GM18907 (cell line): ENCODE data around the gene OXGR1.
A peak's percentile ranks its signal among the peaks of the same experiment; 100 is the strongest.
"Not testable (repeated sequence)": the region's sequence is repeated elsewhere in the genome, so short reads cannot be mapped to it uniquely, and the experiment has no call there.

Source experiments
- ATAC-seq: cut with Tn5 transposase; IDR thresholded peaks from one replicate; pipeline ENCODE4 v1.9.1; 2021; ENCODE audit warnings: mild to moderate bottlenecking, moderate library complexity; ENCODE audit not compliant: unreplicated experiment

Gene OXGR1

DNA sequence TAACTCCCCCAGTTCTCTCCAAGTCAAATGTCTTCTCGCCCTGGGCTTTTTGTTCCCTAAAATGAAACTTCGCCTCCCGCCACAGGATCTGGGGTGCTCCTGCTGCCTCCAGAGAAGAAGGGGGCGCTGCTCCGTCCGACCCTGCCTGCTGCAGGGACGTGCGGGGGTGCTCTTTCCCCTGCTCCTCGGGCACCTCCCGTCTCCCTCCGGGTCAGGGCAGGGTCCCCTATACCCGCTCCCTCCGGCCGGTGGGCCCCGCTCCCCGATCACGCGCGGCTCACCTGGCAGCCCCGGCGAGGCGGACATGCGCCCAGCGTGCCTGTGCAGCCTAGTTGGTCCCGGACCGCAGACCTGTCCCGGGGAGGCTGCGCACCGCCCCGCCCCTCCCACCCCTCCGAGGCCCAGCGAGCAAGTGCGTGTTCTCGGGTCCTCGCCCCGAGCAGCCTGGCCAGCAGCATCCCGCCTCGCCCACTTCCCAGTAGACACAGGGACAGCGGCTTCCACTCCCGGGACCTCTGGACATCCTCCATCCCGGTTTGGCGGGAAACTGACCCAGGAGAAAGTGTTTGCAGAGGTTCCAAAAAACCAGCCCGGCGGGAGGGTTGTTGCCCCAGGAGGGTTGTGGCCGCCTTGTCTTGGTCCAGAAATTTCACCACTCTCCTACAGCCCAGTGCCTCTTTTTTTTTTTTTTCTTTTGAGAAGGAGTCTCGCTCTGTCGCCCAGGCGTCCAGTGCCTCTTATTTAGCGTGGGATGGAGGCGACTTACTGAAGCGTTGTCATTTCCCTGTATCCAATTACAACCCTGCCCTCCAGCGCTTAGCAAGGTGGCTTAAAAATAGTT lies at the start of gene OXGR1:
Gene OXGR1 (minus strand): TSS at position 460 of the 841 bp plus-strand sequence. CDS start 6,717 bp downstream, outside the sequence.
- no peak for ATAC-seq

DNA sequence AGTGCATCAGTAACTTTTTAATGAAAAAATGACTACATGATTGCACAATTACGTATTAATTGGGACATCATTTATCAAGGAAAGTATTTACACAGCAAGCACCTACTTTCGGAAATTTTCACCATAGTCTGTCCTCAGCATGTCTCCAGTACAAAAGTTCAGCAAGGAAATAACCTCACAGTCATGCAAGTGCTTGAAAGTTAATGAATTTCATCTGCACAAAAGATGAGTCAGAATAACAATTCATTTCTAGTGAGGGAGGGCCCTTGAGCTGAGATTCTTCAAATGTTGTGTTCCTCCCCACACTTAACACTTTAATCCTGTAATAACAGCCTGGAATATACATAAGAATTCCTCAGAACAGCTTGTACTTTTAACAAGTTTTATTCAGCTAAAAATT lies 49.0 kb upstream of the OXGR1 start:
- no peak for ATAC-seq

DNA sequence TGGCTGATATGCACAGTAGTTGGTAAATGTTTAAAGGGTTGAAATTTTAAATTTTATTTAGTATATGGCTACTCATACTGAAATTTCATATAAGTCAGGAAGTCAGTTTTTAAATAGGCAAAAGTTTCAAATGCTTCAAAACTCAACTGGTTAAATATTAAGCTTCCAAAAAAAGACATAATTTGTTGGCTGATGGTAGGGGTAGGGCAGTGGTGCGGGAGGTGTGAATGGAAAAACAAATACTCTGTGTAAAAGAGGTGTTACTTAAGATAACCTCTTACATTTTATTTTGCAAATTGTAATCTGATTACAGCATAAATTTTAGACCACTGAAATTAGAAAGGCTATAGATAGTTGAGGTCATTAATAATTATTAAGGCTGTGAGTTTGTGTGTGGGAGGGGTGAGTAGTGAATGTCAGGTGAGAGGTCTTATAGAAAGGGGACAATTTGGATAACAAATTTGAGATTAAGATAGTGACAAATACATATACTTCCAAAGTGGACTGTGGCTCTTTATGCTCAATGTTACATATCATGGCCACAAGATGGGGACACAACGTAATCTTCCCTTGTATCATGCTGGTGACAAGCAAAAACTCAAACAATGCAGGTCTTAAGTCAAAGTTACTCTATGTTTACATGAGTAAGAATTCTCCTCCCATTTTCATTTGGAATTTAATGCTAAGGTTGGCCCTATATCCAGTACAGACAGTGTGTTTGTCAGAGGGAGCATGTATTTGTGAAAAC lies 36.6 kb upstream of the OXGR1 start:
- no peak for ATAC-seq

DNA sequence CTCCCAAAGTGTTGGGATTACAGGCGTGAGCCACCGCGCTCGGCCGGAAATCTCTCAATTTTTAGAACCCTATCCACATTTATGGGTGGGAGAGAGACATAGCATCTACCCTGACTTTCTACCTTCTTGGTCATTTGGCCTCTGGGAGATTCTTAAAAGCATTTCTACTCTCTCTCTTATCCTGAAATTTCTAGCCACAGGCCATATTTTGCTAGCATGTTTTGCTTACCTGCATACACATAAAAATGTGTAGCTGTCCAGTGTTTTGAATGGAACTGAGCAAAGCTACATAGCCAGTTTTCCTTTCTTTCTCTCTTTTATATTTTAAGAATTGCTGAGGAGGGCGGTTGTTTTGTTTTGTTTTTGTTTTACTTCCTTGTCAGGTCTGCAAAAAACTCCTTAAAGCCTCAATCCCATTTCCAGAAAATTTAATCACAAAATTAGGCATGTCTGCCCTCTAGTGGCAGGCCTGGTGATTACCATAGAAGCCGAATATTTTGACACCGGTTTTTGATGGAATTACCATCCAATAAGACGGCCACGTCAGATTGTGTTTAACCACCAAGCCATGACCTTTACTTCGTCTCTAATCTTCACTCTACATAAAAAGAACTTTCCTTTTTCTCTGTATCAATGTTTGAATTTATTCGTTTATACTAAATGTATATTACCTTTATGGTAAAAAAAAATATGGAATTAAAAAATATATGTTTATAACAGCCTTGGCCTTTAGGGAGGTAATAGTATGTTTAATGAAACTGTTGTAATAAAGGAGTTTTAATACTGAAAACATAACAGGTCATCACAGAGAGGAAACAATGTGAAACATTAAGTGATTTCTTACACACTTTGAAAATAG lies 34.4 kb upstream of the OXGR1 start:
- no peak for ATAC-seq

DNA sequence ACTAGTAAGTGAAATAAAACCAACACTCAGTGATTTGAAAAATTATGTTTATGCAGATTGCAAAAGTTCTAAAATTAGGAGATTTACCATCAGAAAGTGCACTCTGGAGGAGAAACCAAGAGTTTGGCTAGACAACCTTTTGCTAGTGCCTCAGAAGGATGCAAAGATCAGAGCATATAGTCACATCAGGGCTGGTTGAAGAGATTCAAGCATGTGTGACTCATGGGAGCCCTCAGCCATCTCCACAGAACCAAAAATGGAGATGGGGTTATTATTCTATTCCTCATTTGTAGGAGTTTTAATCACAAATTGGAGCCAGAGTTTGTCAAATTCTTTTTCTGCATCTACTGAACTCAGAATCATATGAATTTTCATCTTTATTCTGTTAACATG lies 32.9 kb upstream of the OXGR1 start:
- ATAC-seq = no peak

DNA sequence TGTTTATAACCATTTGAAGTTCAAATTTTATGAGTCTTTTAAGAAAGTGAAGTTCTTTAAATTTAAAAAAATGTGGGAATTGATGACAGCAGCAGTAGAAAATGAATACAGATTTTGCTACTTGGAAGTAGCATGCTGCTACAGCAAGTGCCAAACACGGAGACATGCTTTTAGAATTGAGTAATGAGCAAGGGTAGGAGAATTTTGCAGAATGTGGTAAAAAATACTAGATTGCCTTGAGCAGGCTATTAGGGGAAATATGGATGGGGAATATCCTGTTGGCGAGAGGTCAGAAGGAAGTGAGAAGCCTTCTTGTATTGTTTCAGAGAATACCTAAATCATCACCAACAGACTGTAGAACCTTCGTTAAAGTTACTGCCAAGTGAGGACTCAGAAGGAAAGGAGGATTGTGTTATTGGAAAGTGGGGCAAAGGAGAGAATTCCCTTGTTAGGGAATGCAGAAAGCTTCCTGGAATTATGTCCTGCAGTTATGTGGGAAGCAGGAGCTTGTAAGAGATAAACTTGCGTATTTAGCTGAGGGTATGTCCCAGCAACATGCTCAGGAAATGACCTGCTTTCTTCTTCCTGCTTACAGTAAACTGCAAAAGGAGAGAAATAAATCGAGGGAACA lies 32.4 kb upstream of the OXGR1 start:
- no peak for ATAC-seq

DNA sequence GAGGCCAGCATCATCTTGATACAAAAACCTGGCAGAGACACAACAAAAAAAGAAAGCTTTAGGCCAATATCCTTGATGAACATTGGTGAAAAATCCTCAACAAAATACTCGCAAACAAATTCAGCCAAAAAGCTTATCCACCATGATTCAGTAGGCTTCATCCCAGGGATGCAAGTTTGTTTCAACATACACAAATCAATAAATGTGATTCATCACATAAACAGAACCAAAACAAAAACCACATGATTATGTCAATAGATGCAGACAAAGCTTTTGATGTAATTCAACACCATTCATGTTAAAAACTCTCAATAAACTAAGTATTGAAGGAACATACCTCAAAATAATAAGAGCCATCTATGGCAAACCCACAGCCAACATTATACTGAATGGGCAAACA lies 29.5 kb upstream of the OXGR1 start:
- not testable (repeated sequence) for ATAC-seq

DNA sequence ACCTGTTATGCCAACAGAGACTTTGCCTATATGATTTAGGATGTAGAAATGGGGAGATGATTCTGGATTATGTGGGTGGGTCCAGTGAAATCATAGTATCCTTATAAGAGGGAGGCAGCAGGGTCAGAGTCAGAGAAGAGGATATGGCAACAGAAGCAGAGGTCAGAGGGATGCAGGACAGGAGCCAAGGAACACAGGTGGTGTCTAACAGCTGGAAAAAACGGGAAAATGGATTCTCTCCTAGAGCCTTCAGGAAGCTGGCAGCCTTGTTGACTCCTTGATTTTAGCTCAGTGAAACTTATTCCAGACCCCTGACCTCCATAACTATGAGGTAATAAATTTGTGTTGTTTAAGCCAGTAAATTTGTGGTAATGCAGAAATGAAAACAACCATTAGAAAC lies 28.8 kb upstream of the OXGR1 start:
- no peak for ATAC-seq

DNA sequence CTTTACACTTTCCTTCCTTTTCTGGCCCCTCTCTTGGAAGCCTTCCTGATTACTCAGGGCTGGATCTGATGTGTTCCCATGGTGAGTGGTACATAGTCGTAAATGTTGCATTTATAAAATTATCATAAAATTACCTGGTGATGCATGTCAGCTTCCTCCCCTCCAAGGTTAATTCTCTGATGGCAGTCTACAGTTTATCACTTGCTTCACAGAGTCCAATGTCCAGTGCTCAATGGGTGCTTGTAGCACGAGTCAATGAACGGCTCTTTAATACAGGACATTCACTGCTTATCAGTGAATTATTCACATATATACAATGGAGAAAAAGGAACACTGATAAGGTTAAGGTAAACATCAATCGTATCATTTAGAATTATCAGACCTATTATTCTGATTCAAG lies 27.0 kb upstream of the OXGR1 start:
- no peak for ATAC-seq

DNA sequence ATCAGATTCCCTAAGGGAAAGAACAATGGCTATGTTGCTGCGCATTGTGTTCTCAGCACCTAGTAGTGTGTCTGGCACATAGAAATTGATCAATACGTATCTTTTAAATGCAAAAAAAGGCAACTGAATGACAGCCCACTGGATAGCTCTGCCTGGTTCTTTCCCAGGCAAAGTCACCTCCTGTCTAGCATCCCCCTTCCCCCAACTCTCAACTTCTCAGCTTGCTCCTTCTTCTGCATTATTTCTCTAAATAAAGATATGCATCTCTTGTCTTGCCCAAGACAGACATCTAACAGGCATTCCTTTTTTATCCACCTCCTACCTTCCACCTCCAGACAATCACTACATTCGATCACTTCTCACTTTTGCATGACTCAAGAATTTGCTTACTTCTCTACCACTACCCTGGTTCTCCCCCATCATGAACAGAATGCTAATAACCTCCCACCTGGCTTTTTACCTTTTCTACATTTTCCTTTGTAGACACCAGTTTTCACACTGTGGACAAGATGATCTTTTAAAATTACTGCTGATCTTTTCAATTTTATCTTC lies 26.5 kb upstream of the OXGR1 start:
- ATAC-seq = no peak

DNA sequence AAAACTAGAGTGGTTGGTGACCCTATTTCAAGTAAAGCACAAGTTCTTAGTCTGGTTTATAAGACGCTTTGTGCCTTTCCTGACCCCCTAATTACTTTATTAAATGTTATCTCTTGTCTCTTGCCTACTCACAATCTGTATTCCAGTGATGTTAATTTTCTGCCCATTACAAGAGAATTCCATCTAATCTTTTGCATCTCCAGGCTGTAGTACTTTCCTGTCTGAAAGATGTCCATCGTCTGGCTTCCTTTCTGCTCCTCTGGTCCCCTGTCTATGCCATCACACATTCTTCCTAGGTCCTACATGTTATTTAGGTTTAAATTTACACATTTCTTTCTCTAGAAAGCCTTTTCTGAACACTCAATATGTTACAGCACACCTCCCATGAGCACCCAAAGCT lies 25.9 kb upstream of the OXGR1 start:
- no peak for ATAC-seq

DNA sequence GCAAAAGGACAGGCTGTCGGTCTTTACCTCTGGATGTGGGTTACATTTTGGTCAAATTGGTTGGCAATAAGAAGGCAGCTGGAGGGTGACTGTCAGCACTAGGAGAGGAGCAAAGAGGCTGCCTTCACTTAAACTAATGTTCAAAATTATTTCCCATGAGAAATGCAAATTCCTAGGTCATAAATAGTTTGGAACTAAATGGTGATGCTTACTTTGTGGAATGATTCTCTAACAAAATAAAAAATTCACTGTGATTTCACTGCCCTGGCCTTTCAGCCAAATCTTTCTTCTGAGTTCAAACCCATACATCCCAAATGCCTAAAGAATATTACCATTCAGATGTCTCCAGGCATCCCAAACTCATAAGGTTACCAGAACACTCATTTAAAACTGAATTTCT lies 25.0 kb upstream of the OXGR1 start:
- ATAC-seq = no peak

DNA sequence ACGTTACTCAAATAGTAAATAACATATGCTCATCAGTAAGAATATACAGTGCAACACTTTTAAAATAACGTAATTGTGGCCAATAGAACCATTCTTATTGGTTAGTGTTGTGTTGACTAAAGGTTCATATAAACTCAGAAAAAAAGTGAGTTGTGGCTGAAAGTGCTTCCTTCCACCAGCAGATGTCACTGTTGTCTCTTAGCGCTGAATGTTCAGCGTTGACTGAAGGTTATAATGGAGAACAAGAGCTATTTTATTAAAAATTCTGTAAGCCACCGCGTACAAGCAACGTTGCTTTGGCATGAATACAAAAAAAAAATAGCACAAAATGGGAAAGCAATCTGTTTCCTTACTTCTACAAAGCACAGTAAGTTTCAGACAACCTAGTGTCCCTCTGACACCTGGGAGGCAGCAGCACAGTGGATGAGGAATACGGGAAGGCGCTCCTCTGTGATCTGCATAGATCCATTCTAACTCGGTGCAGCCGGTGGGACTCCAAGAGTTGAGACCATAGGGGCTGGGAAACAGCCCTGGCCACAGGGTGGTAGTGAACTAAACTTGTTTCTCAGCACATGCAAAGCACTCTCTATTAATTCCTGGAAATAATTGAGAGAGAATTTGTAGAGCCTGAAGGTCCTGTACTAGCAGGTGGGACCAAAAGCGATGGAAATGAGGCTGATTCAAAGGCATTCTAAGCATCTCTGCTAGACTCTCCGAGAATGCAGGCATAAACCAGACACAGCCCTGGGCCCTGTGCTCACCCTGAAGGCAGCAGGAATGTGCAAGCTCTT lies 23.9 kb upstream of the OXGR1 start:
- peak; percentile 91 for ATAC-seq

DNA sequence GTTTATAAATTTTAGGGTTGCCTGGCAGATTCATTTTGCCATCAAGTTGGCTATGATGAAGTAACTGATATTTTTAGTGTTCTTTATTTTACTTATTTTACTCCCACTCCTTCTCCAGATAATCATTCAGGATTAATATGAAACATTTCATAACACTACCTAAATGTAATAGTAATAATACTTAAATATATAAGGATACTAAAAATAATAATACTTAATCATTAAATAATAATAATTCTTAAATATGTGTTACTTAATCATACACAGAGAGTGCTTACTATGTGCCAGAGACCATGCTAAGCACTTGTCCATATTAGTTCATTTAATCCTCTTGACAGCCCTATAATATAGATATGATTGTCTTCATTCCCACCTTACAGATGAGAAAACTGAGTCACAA lies 23.0 kb upstream of the OXGR1 start:
- no peak for ATAC-seq

DNA sequence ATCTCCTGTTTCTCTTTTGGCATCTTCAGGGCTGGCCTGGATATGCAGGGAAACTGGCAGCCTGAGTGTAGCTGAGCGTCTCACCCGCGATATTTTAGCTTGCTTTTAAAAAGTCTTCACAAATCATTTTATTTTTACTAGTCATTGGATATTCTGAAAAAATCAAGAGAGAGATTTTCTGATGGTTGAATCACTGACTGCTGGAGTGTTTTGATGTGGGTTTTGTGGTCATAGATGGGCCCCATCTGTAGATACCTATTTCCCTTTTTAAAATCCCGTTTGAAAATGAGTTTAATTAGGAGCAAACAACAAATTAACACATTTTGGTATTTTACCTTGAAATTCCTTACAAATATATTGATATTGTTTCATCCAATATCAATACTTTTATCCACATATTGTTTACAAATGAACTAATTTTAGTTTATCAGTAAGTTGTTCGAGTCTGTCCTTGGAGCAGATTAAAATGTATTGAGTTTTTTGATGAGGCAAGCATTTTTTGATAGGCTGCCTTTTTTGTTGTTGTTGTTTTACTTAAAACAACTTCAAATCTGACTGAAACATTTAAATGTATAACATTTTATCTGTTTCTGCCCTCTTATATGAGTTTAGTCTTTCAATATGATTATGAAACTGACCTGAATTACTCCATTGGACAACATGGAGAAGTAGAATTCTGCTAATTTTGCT lies 21.5 kb upstream of the OXGR1 start:
- no peak for ATAC-seq

DNA sequence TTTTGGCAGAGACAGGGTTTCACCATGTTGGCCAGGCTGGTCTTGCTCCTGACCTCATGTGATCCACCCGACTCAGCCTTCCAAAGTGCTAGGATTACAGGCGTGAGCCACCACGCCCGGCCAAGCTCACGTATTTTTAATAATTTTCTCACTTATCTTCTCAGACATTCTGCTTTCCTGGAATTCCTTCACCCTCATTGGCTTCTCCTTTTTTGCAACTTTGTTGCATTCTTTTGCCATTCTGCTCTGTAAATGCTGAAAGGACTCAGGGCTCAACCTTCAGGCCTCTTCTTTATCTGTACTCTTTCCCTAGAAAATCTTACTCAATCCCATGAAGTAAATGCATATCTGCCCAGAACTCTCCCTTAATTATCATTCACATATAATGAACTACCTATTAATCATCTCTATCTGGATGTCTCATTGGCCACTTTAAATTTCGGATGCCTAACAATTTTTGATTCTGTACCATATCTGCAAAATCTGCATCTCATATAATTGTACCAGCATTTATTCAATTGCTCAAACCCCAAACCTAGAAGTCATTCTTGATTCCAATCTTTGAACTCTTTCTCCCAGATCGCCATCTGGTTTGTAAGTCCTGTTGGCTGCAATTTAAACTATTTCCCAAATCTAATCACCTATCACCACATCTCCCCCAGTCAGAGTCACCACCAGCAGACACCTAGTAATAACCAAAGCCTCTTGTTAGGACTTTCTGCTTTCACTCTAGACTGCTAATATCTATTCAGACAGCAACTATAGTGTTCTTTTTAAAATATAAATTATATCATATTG lies 18.2 kb upstream of the OXGR1 start:
- ATAC-seq = no peak

DNA sequence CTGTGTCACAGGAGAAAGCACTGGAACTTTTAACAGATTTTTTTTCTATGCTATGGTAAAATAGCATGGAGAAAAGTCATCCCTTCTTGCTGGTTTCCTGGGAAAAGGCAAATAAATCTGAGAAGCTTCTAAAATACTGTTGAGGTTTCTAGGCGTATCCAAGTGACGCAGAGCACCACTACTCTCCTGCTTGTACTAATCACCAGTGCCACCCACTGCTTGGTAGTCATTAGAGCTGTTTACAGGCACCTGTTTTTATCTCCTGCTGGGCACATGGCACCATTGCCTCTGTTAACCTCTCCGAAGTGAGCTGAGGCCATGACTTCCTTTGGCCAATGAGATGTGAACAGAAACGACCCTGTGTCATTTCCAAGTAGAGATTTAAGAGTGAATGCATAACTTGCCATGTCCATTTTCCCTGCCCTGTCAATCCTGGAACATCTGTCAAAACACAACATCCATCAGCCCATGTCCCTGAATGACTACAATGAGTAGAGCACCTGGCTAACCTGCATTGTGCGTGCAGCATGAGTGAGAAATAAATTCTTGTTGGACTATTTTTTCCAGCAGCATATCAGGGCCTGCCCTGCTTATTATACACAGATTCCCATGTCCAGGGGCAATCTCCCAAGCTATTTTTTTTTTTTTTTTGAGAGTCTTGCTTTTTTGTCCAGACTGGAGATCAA lies 17.3 kb upstream of the OXGR1 start:
- ATAC-seq = no peak

DNA sequence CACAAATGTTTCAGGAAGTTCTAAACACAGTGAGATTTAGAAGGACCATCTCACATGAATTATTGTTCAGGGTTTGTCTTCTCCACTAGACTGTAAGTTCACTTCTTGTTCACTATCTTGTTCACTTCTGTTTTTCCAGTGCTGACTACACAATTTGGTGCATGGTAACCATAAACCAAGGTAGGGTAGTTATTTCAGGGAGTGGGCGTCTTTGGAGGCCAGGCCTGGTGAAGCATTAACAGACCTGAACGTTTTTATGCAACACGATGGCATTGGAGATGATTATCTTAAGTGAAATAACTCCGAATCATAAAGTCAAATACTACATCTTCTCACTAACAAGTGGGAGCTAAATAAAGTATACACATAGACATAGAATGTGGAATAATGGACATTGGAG lies 14.4 kb upstream of the OXGR1 start:
- no peak for ATAC-seq
